ENCODE data around the gene HTATIP2. TPM values are rescaled to one million over a fixed set of nuclear protein-coding genes. Genes with fewer than 3 reads are reported as not detected.

HTATIP2 gene
- total RNA-seq = 10 to 100 TPM; 19.3 to 37.1 (median 28.5) TPM

DNA sequence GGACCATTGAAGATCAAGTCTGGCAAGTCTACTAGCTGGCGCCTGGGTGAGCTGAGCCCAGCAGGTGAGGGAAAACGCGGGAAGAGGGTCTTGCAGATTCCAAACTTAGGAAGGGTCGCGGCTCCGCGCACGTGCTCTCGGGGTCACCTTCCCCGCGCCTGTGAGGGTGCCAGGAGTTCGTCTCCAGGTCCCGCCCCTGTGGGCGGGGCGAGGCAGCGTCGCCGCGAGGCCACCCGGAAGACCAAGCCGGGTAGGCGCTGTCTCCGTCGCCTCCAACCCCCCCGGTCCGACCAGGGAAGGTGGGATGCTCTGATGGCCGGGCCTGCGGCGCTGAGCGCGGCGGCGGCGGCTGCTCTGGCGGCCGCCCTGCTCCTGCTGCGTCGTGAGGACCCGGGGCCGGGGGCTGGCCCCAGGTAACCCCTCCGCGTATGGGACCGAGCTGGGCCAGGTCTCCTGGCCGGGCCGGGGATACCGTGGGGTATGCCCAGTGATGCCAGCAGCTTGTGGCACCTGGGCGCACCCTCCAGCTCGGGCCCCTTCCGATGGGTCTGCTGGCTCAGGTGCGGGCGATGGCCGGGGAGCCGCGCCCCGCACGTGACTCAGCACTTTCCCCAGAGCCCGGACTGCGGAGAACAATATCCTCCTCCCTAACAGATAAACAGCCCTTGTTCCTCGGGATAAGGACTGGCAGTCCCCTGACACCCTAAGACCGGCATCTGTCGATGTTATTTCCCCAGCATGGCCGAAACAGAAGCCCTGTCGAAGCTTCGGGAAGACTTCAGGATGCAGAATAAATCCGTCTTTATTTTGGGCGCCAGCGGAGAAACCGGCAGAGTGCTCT, at the start of gene HTATIP2:
HTATIP2 (plus strand) TSS at position 215 of the 841 bp plus-strand sequence; CDS start at position 739, 524 bp downstream.
- TF ChIP-seq EP300 (IDR thresholded peaks at IDR 0.05) (peak in 1 of 2 donors; percentile 80), POLR2A (IDR thresholded peaks at IDR 0.05) (peak in 1 of 2 donors; percentile 54)
- TF ChIP-seq, protein P1, sequence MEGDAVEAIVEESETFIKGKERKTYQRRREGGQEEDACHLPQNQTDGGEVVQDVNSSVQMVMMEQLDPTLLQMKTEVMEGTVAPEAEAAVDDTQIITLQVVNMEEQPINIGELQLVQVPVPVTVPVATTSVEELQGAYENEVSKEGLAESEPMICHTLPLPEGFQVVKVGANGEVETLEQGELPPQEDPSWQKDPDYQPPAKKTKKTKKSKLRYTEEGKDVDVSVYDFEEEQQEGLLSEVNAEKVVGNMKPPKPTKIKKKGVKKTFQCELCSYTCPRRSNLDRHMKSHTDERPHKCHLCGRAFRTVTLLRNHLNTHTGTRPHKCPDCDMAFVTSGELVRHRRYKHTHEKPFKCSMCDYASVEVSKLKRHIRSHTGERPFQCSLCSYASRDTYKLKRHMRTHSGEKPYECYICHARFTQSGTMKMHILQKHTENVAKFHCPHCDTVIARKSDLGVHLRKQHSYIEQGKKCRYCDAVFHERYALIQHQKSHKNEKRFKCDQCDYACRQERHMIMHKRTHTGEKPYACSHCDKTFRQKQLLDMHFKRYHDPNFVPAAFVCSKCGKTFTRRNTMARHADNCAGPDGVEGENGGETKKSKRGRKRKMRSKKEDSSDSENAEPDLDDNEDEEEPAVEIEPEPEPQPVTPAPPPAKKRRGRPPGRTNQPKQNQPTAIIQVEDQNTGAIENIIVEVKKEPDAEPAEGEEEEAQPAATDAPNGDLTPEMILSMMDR (IDR thresholded peaks at IDR 0.05) = peak in 2 of 5 experiments; percentile 6 to 7
- H3K27ac ChIP-seq = peak within 1 kb of the TSS; percentile 59 to 99 (median 98)
- no peaks in the 10 kb centered on the region for H3K27me3 ChIP-seq
- H3K9me3 ChIP-seq = no peaks in the 10 kb centered on the region
- peaks cover 0 to 4% (median 0%) of the 10 kb centered on the region in 3 donors for H3K36me3 ChIP-seq
- DNase-seq (ENCODE audit: low spot score in 2 of 2) = peak in 1 of 2 donors; percentile 63
- H3K4me3 ChIP-seq = peak within 1 kb of the TSS; percentile 56 to 98 (median 91)
- 4% methylated on average over 39 to 43 of the region's 68 CpGs for WGBS, 2 donors
- H3K4me1 ChIP-seq = peaks cover 0 to 39% (median 13%) of the 10 kb centered on the region in 4 donors

DNA sequence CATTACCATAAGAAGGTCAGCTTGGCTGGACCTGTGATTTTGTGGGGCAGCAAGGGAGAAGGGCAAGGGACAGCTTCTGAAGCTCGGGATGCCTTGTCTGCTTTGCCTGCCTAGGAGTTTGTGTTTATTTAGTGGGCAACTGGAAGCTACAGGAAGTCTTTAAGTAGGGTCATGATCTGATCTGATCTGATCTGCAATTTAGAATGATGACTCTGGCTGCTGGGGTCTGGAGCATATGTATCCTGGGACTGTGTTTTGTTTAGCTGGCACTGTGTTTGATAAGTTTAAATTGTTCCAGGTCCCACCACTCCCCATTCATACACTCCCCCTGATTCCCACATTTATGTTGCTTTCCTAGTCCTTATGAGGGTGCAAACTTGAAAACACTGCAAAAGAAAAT, 47.7 kb upstream of the HTATIP2 start:
- H3K4me3 ChIP-seq = no peak overlapping the region
- 29 to 33% methylated on average over 1 of the region's 1 CpG for WGBS, 2 donors
- no peaks in the 10 kb centered on the region for H3K36me3 ChIP-seq
- DNase-seq (ENCODE audit: low spot score in 2 of 2) = no peak
- H3K27me3 ChIP-seq = no peaks in the 10 kb centered on the region
- no peak overlapping the region for H3K27ac ChIP-seq
- no peaks in the 10 kb centered on the region for H3K4me1 ChIP-seq
- H3K9me3 ChIP-seq = no peaks in the 10 kb centered on the region
- TF ChIP-seq EP300 (IDR thresholded peaks at IDR 0.05) = no peak
- TF ChIP-seq, protein P1 (IDR thresholded peaks at IDR 0.05) = no peak
- TF ChIP-seq POLR2A (IDR thresholded peaks at IDR 0.05) = no peak

DNA sequence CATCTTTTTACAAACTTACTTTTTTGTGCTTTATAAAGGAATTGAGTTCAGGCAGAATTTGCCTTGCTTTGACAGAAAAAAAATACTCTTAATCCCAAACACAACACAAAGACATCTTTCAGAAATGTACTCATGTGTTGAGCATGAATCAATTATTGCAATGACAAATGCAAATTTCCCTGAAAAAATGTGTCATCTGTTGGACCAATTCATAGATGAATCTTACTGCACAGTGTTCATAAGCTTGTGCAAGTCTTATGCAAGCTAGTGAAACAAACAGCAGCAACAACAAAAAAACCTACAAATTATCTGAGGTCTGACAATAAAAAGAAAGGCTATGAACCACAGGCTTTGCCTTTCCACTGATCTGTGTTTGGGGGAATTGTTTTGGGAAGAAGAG, 42.3 kb upstream of the HTATIP2 start:
- Histone ChIP-seq H3K4me1 (no peaks in the 10 kb centered on the region), H3K36me3 (no peaks in the 10 kb centered on the region), H3K4me3 (no peak overlapping the region), H3K9me3 (no peaks in the 10 kb centered on the region), H3K27me3 (no peaks in the 10 kb centered on the region), H3K27ac (no peak overlapping the region)
- no peak for DNase-seq (ENCODE audit: low spot score in 2 of 2)
- no peak for TF ChIP-seq EP300 (IDR thresholded peaks at IDR 0.05)
- TF ChIP-seq POLR2A (IDR thresholded peaks at IDR 0.05) = no peak
- TF ChIP-seq, protein P1 (IDR thresholded peaks at IDR 0.05) = no peak

DNA sequence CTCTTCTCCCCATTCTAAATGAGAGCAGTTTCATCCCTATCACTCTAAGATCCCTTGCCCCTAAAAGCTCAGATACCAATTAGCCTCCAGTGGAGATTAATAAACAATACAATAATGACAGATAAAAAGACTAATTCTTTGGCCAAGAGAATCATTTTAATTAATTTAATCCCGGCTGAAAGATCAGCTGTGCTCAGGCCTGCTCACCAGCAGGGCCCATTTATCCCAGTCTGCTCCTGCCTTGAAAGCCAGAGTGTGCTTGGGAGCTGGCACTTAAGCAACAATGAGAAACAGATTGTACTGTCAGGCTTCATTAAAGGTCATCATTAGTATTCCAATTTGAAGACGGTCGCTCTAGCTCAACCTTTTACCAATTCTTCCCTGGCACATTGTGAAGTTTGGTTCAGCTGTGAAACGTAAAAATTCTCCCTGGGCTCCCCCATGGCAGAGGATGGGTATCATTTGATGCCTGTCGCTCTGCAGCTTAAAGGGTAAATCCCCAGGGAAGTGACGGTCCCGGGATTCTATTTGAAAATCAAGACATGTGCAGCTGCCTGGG, 36.1 kb upstream of the HTATIP2 start:
- DNase-seq (ENCODE audit: low spot score in 2 of 2) = no peak
- Histone ChIP-seq H3K36me3 (no peaks in the 10 kb centered on the region), H3K27ac (no peak overlapping the region), H3K4me1 (no peaks in the 10 kb centered on the region), H3K4me3 (no peak overlapping the region), H3K27me3 (no peaks in the 10 kb centered on the region), H3K9me3 (no peaks in the 10 kb centered on the region)
- 56 to 68% methylated on average over 7 of the region's 7 CpGs for WGBS, 2 donors
- TF ChIP-seq EP300 (IDR thresholded peaks at IDR 0.05) (no peak), POLR2A (IDR thresholded peaks at IDR 0.05) (no peak)
- TF ChIP-seq, protein P1 (IDR thresholded peaks at IDR 0.05) = no peak

DNA sequence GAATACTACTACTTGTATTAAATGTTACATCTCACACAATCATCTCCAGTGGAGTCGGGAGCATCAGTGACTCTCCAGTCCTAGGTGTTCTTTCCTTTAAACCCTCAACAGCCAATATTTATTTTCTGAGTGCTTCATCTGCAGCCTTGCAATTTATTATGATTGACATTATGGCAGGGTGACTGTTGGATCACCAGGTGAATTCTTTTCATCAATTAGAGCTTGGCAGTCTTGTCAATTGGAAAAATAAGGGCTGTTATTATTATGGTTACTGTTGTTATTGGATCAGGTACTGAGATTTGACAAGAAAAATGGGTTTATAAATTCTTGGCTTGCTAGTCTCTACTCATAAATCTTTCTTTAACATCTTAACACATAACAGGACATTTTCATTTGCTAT, 27.5 kb upstream of the HTATIP2 start:
- peaks cover 0 to 6% of the 10 kb centered on the region in 2 donors for H3K27me3 ChIP-seq
- WGBS, 2 donors = 90 to 100% methylated on average over 1 of the region's 1 CpG
- no peak for TF ChIP-seq EP300 (IDR thresholded peaks at IDR 0.05)
- no peak for TF ChIP-seq POLR2A (IDR thresholded peaks at IDR 0.05)
- TF ChIP-seq, protein P1 (IDR thresholded peaks at IDR 0.05) = no peak
- DNase-seq (ENCODE audit: low spot score in 2 of 2) = no peak
- H3K4me3 ChIP-seq = no peak overlapping the region
- no peaks in the 10 kb centered on the region for H3K9me3 ChIP-seq
- no peaks in the 10 kb centered on the region for H3K36me3 ChIP-seq
- H3K4me1 ChIP-seq = no peaks in the 10 kb centered on the region
- no peak overlapping the region for H3K27ac ChIP-seq
